CD4-positive, alpha-beta memory T cell (primary cell): Measurements from ENCODE around the gene USP3. TPM values are rescaled to one million over a fixed set of nuclear protein-coding genes. Genes with fewer than 3 reads are reported as not detected.

Experiments
- CTCF ChIA-PET: fragments of 350-600 bp; sonication (Branson Sonifier 250); formaldehyde crosslinking; loops from one replicate; lab custom pipeline; 2021; ENCODE audit warnings: inconsistent platforms; ENCODE audit not compliant: partially characterized antibody; lab: Charles Lee
- POLR2A ChIA-PET: fragments of 350-600 bp; sonication (Branson Sonifier 250); formaldehyde crosslinking; loops from one replicate; lab custom pipeline; 2021; ENCODE audit not compliant: partially characterized antibody; lab: Charles Lee
- DNase-seq, 5 donors: peaks; one replicate each; pipeline versions ENCODE4 v3.0.0 to v3.0.0-alpha.2; 2020 to 2022; ENCODE audit warnings: mixed read lengths in 1 of 5
- H3K27ac ChIP-seq: one replicate; pipeline ENCODE4 v1.7.0; 2013; ENCODE audit warnings: low read depth, low read length
- H3K27me3 ChIP-seq: 2 replicates; pipeline ENCODE4 v1.7.0; 2013; ENCODE audit warnings: mild to moderate bottlenecking, low read length, moderate library complexity; ENCODE audit not compliant: insufficient read depth
- H3K36me3 ChIP-seq: 2 replicates; pipeline ENCODE4 v1.7.0; 2013; ENCODE audit warnings: mild to moderate bottlenecking, low read length, moderate library complexity; ENCODE audit not compliant: insufficient read depth
- H3K4me1 ChIP-seq: 2 replicates; pipeline ENCODE4 v1.7.0; 2013; ENCODE audit warnings: mild to moderate bottlenecking, low read length, moderate library complexity; ENCODE audit not compliant: insufficient read depth
- H3K4me3 ChIP-seq, 2 donors: one replicate each; pipeline ENCODE4 v1.7.0; 2013; ENCODE audit warnings: low read length in 2 of 2, mild to moderate bottlenecking in 1 of 2
- H3K9me3 ChIP-seq, 2 donors: one replicate each; pipeline ENCODE4 v1.7.0; 2013; ENCODE audit warnings: low read length in 2 of 2, control low read depth in 1 of 2; ENCODE audit not compliant: control insufficient read depth in 1 of 2
- H3K27ac Mint-ChIP-seq, 7 donors: one replicate each; pipeline ENCODE4 v1.8.0; 2020 to 2021; ENCODE audit warnings: mixed read lengths in 7 of 7, mild to moderate bottlenecking in 6 of 7, inconsistent platforms in 3 of 7, moderate library complexity in 3 of 7
- H3K27me3 Mint-ChIP-seq, 2 donors: one replicate each; pipeline ENCODE4 v1.8.0; 2020 to 2021; ENCODE audit warnings: mixed read lengths in 2 of 2
- H3K36me3 Mint-ChIP-seq, 2 donors: one replicate each; pipeline ENCODE4 v1.8.0; 2020 to 2021; ENCODE audit warnings: mixed read lengths in 2 of 2, inconsistent platforms in 1 of 2, mild to moderate bottlenecking in 1 of 2
- H3K4me1 Mint-ChIP-seq, 4 donors: one replicate each; pipeline ENCODE4 v1.8.0; 2020 to 2021; ENCODE audit warnings: mixed read lengths in 4 of 4, mild to moderate bottlenecking in 1 of 4
- H3K4me3 Mint-ChIP-seq, 8 donors: one replicate each; pipeline ENCODE4 v1.8.0; 2020 to 2021; ENCODE audit warnings: mixed read lengths in 8 of 8, mild to moderate bottlenecking in 7 of 8, moderate library complexity in 6 of 8, inconsistent platforms in 3 of 8
- H3K9me3 Mint-ChIP-seq, 8 donors: one replicate each; pipeline ENCODE4 v1.8.0; 2020 to 2021; ENCODE audit warnings: mixed read lengths in 8 of 8, mild to moderate bottlenecking in 5 of 8, inconsistent platforms in 3 of 8, moderate library complexity in 1 of 8
- intact Hi-C: fragments of 100-400 bp; cut with micrococcal nuclease; formaldehyde crosslinking; loops from one replicate; pipeline ENCODE4 v1.15.1; 2023
- polyA plus RNA-seq, 2 donors: library from polyadenylated mRNA; unstranded; fragments of 300-500 nt; fragmentation: Illumina TruSeq; gene quantifications; one replicate each; pipeline ENCODE4 v1.2.3, GENCODE V29; 2021
- total RNA-seq, 2 experiments: library from RNA; stranded (reverse); gene quantifications; one replicate each; pipeline ENCODE4 v1.2.3, GENCODE V29; 2021

USP3 gene
- total and polyA plus RNA-seq, 4 experiments from 2014 or later: 61.6 to 159 (median 112) TPM

GRCh38 chr15:63509955-63510940, 5.9 kb downstream of the USP3 start:
- H3K9me3 ChIP-seq: no peaks in the 10 kb centered on the region
- Mint-ChIP-seq H3K4me3 (peak overlapping the region; percentile 17 to 94 (median 68)), H3K27me3 (no peaks in the 10 kb centered on the region), H3K9me3 (no peaks in the 10 kb centered on the region), H3K27ac (peak overlapping the region; percentile 69 to 95 (median 82)), H3K4me1 (peaks cover 60 to 95% (median 77%) of the 10 kb centered on the region in 4 donors), H3K36me3 (peaks cover 0 to 13% of the 10 kb centered on the region in 2 donors)
- no peaks in the 10 kb centered on the region for H3K36me3 ChIP-seq
- intact Hi-C loops: loop anchor here (2.0 to 5.0 kb wide), 2 partner anchors 15 to 32 kb away; no protein-coding TSS in a partner anchor
- no peak for DNase-seq
- peak overlapping the region in 1 of 2 donors; percentile 13 for H3K4me3 ChIP-seq
- CTCF ChIA-PET: interaction anchor here (0.9 to 3.0 kb wide), 15 partner anchors 12 to 557 kb away, joined by 3 to 24 read pairs (median 4); no protein-coding TSS in a partner anchor
- no peaks in the 10 kb centered on the region for H3K27me3 ChIP-seq
- POLR2A ChIA-PET: interaction anchor here (0.9 to 2.1 kb wide), 14 partner anchors 9 to 89 kb away, joined by 3 to 21 read pairs (median 5); no protein-coding TSS in a partner anchor
- peaks cover 94% of the 10 kb centered on the region for H3K4me1 ChIP-seq
- H3K27ac ChIP-seq: peak overlapping the region; percentile 38

DNA sequence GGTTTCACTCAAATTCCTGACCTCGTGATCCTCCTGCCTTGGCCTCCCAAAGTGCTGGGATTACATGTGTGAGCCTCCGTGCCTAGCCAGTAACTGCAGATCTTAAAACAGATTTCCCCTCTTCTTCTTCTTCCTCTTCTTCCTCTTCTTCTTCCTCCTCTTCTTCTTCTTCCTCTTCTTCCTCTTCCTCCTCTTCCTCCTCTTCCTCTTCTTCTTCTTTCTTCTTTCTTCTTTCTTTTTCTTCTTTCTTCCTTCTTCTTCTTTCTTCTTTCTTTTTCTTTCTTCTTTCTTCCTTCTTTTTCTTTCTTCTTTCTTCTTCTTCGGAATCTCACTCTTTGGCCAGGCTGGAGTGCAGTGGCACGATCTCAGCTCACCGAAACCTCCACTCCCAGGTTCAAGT, 7.8 kb downstream of the USP3 start:
- POLR2A ChIA-PET: interaction anchor here (2.0 to 2.4 kb wide), 2 partner anchors 25 to 32 kb away, joined by 4 to 8 read pairs; no protein-coding TSS in a partner anchor
- Mint-ChIP-seq H3K27me3 (no peaks in the 10 kb centered on the region), H3K4me1 (peaks cover 70 to 97% (median 85%) of the 10 kb centered on the region in 4 donors), H3K36me3 (no peaks in the 10 kb centered on the region), H3K27ac (peak overlapping the region; percentile 70 to 92 (median 86)), H3K9me3 (no peaks in the 10 kb centered on the region), H3K4me3 (peak overlapping the region; percentile 31 to 77 (median 60))
- DNase-seq: no peak
- Histone ChIP-seq H3K36me3 (no peaks in the 10 kb centered on the region), H3K4me3 (no peak overlapping the region), H3K27ac (no peak overlapping the region), H3K9me3 (no peaks in the 10 kb centered on the region), H3K27me3 (no peaks in the 10 kb centered on the region), H3K4me1 (peaks cover 100% of the 10 kb centered on the region)
- intact Hi-C loops: no loop called here
- CTCF ChIA-PET: interaction anchor here (1.0 to 2.5 kb wide), 3 partner anchors 26 to 641 kb away, joined by 3 to 8 read pairs (median 4); no protein-coding TSS in a partner anchor

GRCh38 chr15:63513271-63513670, 8.9 kb downstream of the USP3 start:
- H3K27me3 Mint-ChIP-seq: no peaks in the 10 kb centered on the region
- Histone ChIP-seq H3K27ac (no peak overlapping the region), H3K27me3 (no peaks in the 10 kb centered on the region), H3K4me3 (no peak overlapping the region), H3K36me3 (no peaks in the 10 kb centered on the region), H3K9me3 (no peaks in the 10 kb centered on the region), H3K4me1 (peaks cover 100% of the 10 kb centered on the region)
- CTCF ChIA-PET: interaction anchor here (1.3 to 1.9 kb wide), 4 partner anchors 15 to 97 kb away, joined by 4 to 8 read pairs (median 4); no protein-coding TSS in a partner anchor
- POLR2A ChIA-PET: interaction anchor here (0.7 to 3.5 kb wide), 8 partner anchors 9 to 40 kb away, joined by 3 to 18 read pairs (median 4); partner anchors contain the start of gene USP3
- no peaks in the 10 kb centered on the region for H3K36me3 Mint-ChIP-seq
- no peak for DNase-seq
- no peaks in the 10 kb centered on the region for H3K9me3 Mint-ChIP-seq
- intact Hi-C loops: no loop called here
- H3K27ac Mint-ChIP-seq: peak overlapping the region; percentile 5 to 83 (median 64)
- H3K4me1 Mint-ChIP-seq: peaks cover 71 to 97% (median 87%) of the 10 kb centered on the region in 4 donors
- H3K4me3 Mint-ChIP-seq: peak overlapping the region in 5 of 8 donors; percentile 6 to 56 (median 30)

GRCh38 chr15:63513728-63514127, 9.3 kb downstream of the USP3 start:
- intact Hi-C loops: no loop called here
- Histone ChIP-seq H3K36me3 (no peaks in the 10 kb centered on the region), H3K4me1 (peaks cover 100% of the 10 kb centered on the region), H3K9me3 (no peaks in the 10 kb centered on the region), H3K27me3 (no peaks in the 10 kb centered on the region), H3K27ac (no peak overlapping the region), H3K4me3 (no peak overlapping the region)
- Mint-ChIP-seq H3K27me3 (no peaks in the 10 kb centered on the region), H3K4me3 (peak overlapping the region in 3 of 8 donors; percentile 26 to 56 (median 42)), H3K4me1 (peaks cover 67 to 97% (median 86%) of the 10 kb centered on the region in 4 donors), H3K27ac (peak overlapping the region in 5 of 7 donors; percentile 54 to 81 (median 64)), H3K9me3 (no peaks in the 10 kb centered on the region), H3K36me3 (no peaks in the 10 kb centered on the region)
- CTCF ChIA-PET: interaction anchor here (0.8 to 1.9 kb wide), 5 partner anchors 8 to 51 kb away, joined by 3 to 9 read pairs (median 5); partner anchors contain the start of gene USP3
- DNase-seq: no peak
- POLR2A ChIA-PET: interaction anchor here (1.1 to 3.5 kb wide), 9 partner anchors 9 to 40 kb away, joined by 3 to 23 read pairs (median 4); partner anchors contain the start of gene USP3

DNA sequence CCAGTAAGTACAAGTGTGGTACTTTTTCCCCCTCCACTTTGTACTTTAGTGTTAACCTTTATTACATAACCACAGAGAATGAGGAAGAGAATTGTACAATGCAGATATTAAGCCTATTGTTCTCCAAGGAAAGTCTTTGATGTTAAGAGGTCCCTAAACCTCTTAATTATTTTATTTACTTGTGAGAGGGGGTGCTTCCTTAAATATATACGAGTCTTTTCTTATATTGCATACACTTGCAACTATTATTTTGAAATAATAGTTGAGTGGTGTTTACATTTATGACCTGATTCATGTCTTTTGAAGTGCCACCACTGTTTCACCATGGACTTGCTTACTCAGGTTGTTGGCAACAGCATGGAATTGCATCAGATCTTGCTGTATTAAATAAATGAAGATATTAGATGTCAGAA, 10.1 kb downstream of the USP3 start:
- H3K27me3 Mint-ChIP-seq: no peaks in the 10 kb centered on the region
- intact Hi-C loops: no loop called here
- H3K36me3 Mint-ChIP-seq: peaks cover 0 to 3% of the 10 kb centered on the region in 2 donors
- peaks cover 100% of the 10 kb centered on the region for H3K4me1 ChIP-seq
- ChIA-PET CTCF (interaction anchor here (0.7 to 1.9 kb wide), 4 partner anchors 9 to 48 kb away, joined by 3 to 9 read pairs (median 6); partner anchors contain the start of gene USP3), POLR2A (interaction anchor here (0.9 to 3.5 kb wide), 7 partner anchors 9 to 81 kb away, joined by 3 to 23 read pairs (median 4); partner anchors contain the start of gene USP3)
- peaks cover 67 to 97% (median 87%) of the 10 kb centered on the region in 4 donors for H3K4me1 Mint-ChIP-seq
- no peaks in the 10 kb centered on the region for H3K27me3 ChIP-seq
- H3K9me3 Mint-ChIP-seq: no peaks in the 10 kb centered on the region
- H3K36me3 ChIP-seq: no peaks in the 10 kb centered on the region
- peak overlapping the region in 7 of 8 donors; percentile 33 to 84 (median 59) for H3K4me3 Mint-ChIP-seq
- no peak overlapping the region for H3K27ac ChIP-seq
- H3K27ac Mint-ChIP-seq: peak overlapping the region; percentile 19 to 91 (median 70)
- H3K9me3 ChIP-seq: no peaks in the 10 kb centered on the region
- no peak overlapping the region for H3K4me3 ChIP-seq
- no peak for DNase-seq

DNA sequence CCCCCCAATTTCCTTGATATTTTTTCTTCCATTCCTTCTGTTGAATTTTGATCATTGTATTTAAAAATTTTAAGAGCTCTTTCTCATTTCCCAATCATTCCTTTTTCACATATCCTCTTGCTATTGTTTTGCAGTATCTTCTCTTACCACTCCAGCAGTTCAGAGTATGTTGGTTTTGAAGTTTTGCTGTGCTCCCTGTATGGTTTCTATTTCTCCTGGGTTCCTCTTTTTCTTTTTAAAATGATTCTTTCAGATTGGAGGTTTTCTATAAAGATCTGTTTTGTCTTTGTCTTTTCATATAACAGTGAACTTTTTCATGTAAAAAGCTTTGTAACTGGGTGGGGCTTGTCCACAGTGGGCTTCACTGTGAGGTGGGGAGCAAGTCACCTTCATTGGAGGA, 12.8 kb downstream of the USP3 start:
- peak overlapping the region in 7 of 8 donors; percentile 51 to 79 (median 66) for H3K4me3 Mint-ChIP-seq
- H3K27ac Mint-ChIP-seq: peak overlapping the region; percentile 63 to 87 (median 70)
- Histone ChIP-seq H3K36me3 (no peaks in the 10 kb centered on the region), H3K4me3 (no peak overlapping the region), H3K27me3 (no peaks in the 10 kb centered on the region), H3K9me3 (no peaks in the 10 kb centered on the region), H3K4me1 (peaks cover 100% of the 10 kb centered on the region), H3K27ac (peak overlapping the region; percentile 28)
- DNase-seq: no peak
- intact Hi-C loops: no loop called here
- H3K36me3 Mint-ChIP-seq: peaks cover 0 to 3% of the 10 kb centered on the region in 2 donors
- no peaks in the 10 kb centered on the region for H3K27me3 Mint-ChIP-seq
- ChIA-PET CTCF (interaction anchor here (0.7 to 1.7 kb wide), 5 partner anchors 9 to 82 kb away, joined by 3 to 8 read pairs (median 6); no protein-coding TSS in a partner anchor), POLR2A (interaction anchor here (1.1 to 2.5 kb wide), 6 partner anchors 9 to 38 kb away, joined by 4 to 10 read pairs (median 6); no protein-coding TSS in a partner anchor)
- no peaks in the 10 kb centered on the region for H3K9me3 Mint-ChIP-seq
- peaks cover 62 to 97% (median 85%) of the 10 kb centered on the region in 4 donors for H3K4me1 Mint-ChIP-seq
